NT2/D1 (cell line): ENCODE data around the gene SLC25A48.
A peak's percentile ranks its signal among the peaks of the same experiment; 100 is the strongest.

ENCODE experiments used
- DNase-seq: peaks from one replicate; pipeline ENCODE4 v3.0.0-alpha.2; 2011; ENCODE audit warnings: low read depth, low spot score
- H3K27me3 ChIP-seq: 2 replicates; pipeline ENCODE4 v1.6.0; 2011; ENCODE audit warnings: mild to moderate bottlenecking; ENCODE audit not compliant: insufficient read length, insufficient read depth
- H3K36me3 ChIP-seq: 2 replicates; pipeline ENCODE4 v1.6.1; 2011; ENCODE audit warnings: mild to moderate bottlenecking, low read length, mixed read lengths; ENCODE audit not compliant: insufficient read depth, insufficient read length
- H3K4me1 ChIP-seq: 2 replicates; pipeline ENCODE4 v1.5.1; 2011; ENCODE audit not compliant: insufficient read depth, insufficient read length
- H3K4me3 ChIP-seq: 2 replicates; pipeline ENCODE4 v1.5.1; 2011; ENCODE audit warnings: low read depth; ENCODE audit not compliant: insufficient read length
- H3K9ac ChIP-seq: 2 replicates; pipeline ENCODE4 v1.6.0; 2011; ENCODE audit warnings: low read depth; ENCODE audit not compliant: insufficient read length
- H3K9me3 ChIP-seq: 2 replicates; pipeline ENCODE4 v1.5.1; 2011; ENCODE audit warnings: mild to moderate bottlenecking, low read length; ENCODE audit not compliant: insufficient read depth
- SUZ12 ChIP-seq: IDR thresholded peaks from 2 replicates; pipeline ENCODE4 v1.6.1; 2011; ENCODE audit not compliant: insufficient read length, insufficient read depth; ENCODE audit errors: extremely low read depth
- YY1 ChIP-seq: IDR thresholded peaks from 2 replicates; pipeline ENCODE4 v1.6.1; 2011; ENCODE audit not compliant: insufficient read length, insufficient read depth
- ZNF274 ChIP-seq: IDR thresholded peaks from 2 replicates; pipeline ENCODE4 v1.6.1; 2011; ENCODE audit warnings: mild to moderate bottlenecking, low read depth, low read length

The SLC25A48 gene

DNA sequence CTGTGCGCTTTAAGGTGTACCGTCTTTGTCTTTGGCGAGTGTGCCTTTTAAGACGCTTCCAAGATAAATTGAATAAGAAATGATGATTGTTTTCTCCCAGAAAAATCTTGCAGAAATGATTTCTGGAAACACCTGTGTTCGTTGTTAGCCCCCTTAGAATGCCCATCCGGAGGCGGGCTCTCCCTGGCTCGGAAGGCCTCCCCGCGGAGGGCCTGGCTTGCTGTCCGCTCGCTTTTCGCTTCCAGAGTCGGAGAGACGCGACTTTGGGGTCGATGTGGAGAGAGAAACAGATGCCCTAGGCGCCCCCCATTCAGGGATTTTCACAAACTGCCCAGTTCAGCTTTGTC is 96.5 kb downstream of the SLC25A48 start:
- TF ChIP-seq ZNF274 (no peak), SUZ12 (no peak), YY1 (no peak)
- peak overlapping the region; percentile 56 for H3K4me3 ChIP-seq

DNA sequence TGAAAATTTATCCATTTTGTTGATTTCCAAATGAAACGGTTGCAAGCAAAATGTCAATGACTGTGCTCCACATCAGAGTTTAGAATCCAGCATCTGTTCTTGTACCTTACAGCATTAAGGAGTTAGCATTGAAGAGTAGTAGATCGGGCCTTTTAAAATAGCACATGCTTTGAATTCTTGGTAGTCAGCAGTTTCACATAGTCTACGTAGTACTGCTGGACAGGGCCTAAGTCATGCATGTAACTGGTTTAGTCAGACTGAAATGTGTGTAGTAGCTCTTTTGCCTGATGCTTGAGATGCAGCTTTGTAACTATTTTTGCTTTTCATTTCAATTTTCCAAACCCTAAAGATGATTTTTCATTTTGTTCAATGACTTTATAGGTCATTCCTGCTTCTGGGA is 100.5 kb downstream of the SLC25A48 start:
- TF ChIP-seq YY1 (no peak), ZNF274 (no peak), SUZ12 (no peak)
- Histone ChIP-seq H3K9ac (no peak overlapping the region), H3K4me1 (no peaks in the 10 kb centered on the region), H3K4me3 (no peak overlapping the region), H3K36me3 (peaks cover 12% of the 10 kb centered on the region), H3K9me3 (no peaks in the 10 kb centered on the region), H3K27me3 (peaks cover 23% of the 10 kb centered on the region)
- no peak for DNase-seq

More for the DNA sequence above, 96.5 kb downstream of the SLC25A48 start:
- H3K4me1 ChIP-seq = no peaks in the 10 kb centered on the region
- peak overlapping the region; percentile 66 for H3K9ac ChIP-seq
- DNase-seq = no peak
- no peaks in the 10 kb centered on the region; the same call in 1 of the 2 replicates for H3K9me3 ChIP-seq
- H3K36me3 ChIP-seq = no peaks in the 10 kb centered on the region
- peaks cover 23% of the 10 kb centered on the region for H3K27me3 ChIP-seq

DNA sequence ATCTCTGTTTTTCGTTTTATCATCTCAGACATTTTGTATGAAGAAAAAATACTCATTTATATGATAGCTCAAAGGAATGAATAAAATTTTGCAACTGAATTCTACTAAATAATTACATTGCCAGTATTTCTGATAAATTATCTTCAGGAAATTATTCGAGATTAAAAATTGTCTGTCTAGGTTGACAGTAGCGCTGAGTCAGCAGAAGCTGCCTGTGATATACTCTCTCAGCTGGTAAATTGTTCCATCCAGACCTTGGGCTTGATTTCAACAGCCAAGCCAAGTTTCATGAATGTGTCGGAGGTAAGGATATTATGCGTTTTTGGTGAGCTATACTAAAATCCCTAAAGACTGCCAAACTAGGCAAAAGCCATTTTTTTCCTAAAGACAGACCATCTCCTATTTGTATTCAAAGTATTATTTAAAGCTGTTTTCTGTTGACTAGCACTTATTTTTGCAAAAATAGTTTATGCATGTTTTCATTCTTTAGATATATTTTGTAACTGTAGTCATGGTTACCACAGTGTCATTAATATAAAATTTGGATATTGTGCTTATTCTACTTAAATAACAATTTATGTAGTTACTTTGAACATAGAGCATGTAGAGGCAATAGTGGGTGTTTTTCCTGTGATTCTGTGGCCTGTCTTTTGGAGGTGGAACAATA is 102.9 kb downstream of the SLC25A48 start:
- Histone ChIP-seq H3K4me1 (peaks cover 3% of the 10 kb centered on the region), H3K9me3 (no peaks in the 10 kb centered on the region), H3K4me3 (no peak overlapping the region), H3K36me3 (peaks cover 16% of the 10 kb centered on the region), H3K9ac (no peak overlapping the region), H3K27me3 (peaks cover 5% of the 10 kb centered on the region)
- TF ChIP-seq YY1 (no peak), ZNF274 (no peak), SUZ12 (no peak)
- no peak for DNase-seq
